ENCODE results near the gene SCCPDH.
"Not testable (repeated sequence)": the region's sequence is repeated elsewhere in the genome, so short reads cannot be mapped to it uniquely, and the experiment has no call there.

The SCCPDH gene

DNA sequence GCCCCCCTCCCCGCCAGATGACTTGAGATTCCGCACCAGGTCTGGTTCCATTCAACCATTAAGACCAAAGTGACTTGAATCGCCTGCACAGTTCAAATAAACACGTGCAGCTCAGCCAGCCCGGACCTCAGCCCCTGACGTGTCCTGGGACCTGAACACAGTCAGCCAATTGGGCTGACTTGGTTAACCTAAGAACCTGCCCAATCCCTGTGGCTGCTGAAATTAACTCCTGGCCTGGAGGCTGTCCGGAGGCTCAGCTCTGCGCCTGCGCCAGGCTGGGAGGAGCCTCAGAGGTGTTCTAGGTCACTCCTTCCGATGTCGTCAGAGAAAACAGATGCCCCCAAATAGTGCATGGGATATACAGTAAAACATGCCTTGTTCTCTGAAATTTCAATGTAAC, 73.4 kb downstream of the SCCPDH start:
- Histone ChIP-seq H3K9me3 (no peaks in the 10 kb centered on the region), H3K4me3 (no peak overlapping the region), H3K36me3 (replicated peaks) (no peaks in the 10 kb centered on the region), H3K4me1 (no peaks in the 10 kb centered on the region), H3K27me3 (ENCODE audit: low read depth) (no peaks in the 10 kb centered on the region)
- DNase-seq (ENCODE audit: low spot score in 2 of 2) = no peak
- in situ Hi-C loops (cut with MboI; ENCODE audit: low sequenced_read_pairs) = no loop called here

DNA sequence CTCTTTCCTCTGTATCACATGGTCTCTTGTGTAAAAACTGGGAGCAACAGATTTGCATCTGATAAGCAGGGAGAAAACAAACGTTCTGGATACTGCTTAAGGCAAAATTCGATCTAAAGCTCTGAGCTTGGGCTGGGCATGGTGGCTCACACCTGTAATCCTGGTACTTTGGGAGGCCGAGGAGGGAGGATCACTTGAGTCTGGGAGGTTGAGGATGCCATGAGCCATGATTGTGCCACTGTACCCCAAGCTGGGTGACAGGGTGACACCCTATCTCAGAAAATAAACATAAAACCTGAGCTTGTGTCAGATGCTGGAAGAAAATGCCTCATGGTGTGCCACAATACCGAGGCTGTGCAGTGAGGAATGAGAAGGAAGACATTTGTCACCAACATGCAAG, 73.9 kb downstream of the SCCPDH start:
- no peaks in the 10 kb centered on the region for H3K9me3 ChIP-seq
- no peaks in the 10 kb centered on the region for H3K36me3 ChIP-seq (replicated peaks)
- no peak for DNase-seq (ENCODE audit: low spot score in 2 of 2)
- H3K4me1 ChIP-seq = no peaks in the 10 kb centered on the region
- in situ Hi-C loops (cut with MboI; ENCODE audit: low sequenced_read_pairs) = no loop called here
- no peak overlapping the region for H3K4me3 ChIP-seq
- no peaks in the 10 kb centered on the region for H3K27me3 ChIP-seq (ENCODE audit: low read depth)

DNA sequence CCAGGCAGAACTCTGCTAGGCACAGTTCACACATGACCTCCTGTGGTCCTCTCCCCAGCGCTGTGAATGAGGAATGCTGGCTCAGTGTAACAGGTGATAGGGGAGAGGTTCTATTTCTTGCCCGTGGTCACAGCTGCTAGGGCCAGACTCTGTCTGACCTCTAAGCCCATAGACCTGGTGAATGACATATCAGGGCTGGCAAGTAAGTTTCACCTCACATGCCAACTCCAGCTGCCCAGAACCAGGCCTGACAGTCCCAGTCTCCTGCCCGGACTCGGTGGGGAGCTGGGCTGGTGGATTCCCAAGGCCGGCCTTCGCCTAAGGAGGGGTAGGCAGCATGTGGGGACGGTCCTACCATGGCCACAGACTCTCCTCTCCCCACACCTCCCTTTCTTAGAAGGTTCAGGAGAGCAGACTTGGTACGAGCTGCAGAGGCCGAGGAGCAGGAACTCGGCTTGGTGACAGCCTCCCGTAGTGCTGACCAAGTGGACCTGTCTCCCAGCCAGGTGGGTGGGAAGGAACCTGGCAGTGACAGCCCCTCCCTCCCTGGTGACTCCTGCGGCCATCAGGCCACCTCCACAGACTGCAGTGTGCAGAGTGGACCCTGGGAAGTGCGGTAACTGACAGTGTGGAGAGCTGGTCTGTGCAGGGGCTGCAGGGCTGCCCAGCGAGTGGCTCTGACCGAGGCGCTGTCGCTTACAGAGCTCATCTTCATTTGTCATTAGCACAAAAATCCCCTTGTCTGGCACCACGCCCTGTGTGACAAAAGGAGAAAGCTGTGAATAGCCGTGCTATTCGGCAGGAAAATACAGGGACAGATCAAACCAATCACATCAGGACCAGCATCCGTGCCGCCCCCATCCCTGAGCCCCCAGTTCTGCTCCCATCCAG, 74.6 kb downstream of the SCCPDH start:
- H3K4me3 ChIP-seq = no peak overlapping the region
- peaks cover 3% of the 10 kb centered on the region; the same call in 1 of the 2 replicates for H3K9me3 ChIP-seq
- no peaks in the 10 kb centered on the region for H3K36me3 ChIP-seq (replicated peaks)
- in situ Hi-C loops (cut with MboI; ENCODE audit: low sequenced_read_pairs) = no loop called here
- H3K27me3 ChIP-seq (ENCODE audit: low read depth) = no peaks in the 10 kb centered on the region
- H3K4me1 ChIP-seq = no peaks in the 10 kb centered on the region
- peak in 1 of 2 experiments; percentile 59 for DNase-seq (ENCODE audit: low spot score in 2 of 2)

DNA sequence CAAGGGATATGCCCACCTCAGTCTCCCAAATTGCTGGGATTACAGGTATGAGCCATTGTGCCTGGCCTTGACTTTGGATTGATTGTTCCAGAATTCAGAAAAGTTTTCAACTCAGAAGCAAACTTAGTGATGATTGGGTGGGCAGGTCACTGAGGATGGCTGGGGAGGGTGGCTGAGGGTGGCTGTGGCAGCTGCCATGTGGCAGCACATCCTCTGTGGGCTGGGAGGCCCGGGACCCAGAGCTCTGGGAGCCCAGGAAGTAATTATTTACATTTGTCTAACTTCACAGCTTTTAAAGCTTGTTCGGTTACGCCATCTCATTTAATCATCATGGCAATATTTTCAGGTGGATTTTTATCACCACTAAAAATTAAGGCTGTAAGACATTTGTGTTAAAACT, 76.1 kb downstream of the SCCPDH start:
- Histone ChIP-seq H3K36me3 (replicated peaks) (no peaks in the 10 kb centered on the region), H3K9me3 (peaks cover 3% of the 10 kb centered on the region; the same call in 1 of the 2 replicates), H3K27me3 (ENCODE audit: low read depth) (no peaks in the 10 kb centered on the region), H3K4me3 (no peak overlapping the region), H3K4me1 (no peaks in the 10 kb centered on the region)
- in situ Hi-C loops (cut with MboI; ENCODE audit: low sequenced_read_pairs) = no loop called here
- DNase-seq (ENCODE audit: low spot score in 2 of 2) = no peak

DNA sequence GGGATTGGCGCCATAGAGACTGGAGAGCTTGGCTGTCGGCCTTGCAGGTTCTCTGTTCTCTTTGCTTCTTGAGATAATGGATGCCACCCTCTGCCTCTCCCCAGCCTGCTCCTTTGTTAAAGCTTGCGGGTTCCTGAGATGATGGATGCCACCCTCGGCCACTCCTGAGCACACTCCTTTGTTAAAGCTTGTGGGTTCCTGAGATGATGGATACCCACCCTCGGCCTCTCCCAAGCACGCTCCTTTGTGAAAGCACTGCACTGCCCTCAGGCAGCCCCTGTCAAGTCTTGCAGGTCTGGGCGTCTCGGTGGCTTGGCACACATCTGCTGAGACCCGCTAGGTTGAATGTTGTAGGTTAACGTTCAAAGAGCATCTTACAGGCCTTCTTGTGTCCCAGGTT, 76.5 kb downstream of the SCCPDH start:
- no peaks in the 10 kb centered on the region for H3K27me3 ChIP-seq (ENCODE audit: low read depth)
- peaks cover 3% of the 10 kb centered on the region; the same call in 1 of the 2 replicates for H3K9me3 ChIP-seq
- H3K4me1 ChIP-seq = no peaks in the 10 kb centered on the region
- no peak overlapping the region for H3K4me3 ChIP-seq
- no peaks in the 10 kb centered on the region for H3K36me3 ChIP-seq (replicated peaks)
- in situ Hi-C loops (cut with MboI; ENCODE audit: low sequenced_read_pairs) = no loop called here
- no peak for DNase-seq (ENCODE audit: low spot score in 2 of 2)

DNA sequence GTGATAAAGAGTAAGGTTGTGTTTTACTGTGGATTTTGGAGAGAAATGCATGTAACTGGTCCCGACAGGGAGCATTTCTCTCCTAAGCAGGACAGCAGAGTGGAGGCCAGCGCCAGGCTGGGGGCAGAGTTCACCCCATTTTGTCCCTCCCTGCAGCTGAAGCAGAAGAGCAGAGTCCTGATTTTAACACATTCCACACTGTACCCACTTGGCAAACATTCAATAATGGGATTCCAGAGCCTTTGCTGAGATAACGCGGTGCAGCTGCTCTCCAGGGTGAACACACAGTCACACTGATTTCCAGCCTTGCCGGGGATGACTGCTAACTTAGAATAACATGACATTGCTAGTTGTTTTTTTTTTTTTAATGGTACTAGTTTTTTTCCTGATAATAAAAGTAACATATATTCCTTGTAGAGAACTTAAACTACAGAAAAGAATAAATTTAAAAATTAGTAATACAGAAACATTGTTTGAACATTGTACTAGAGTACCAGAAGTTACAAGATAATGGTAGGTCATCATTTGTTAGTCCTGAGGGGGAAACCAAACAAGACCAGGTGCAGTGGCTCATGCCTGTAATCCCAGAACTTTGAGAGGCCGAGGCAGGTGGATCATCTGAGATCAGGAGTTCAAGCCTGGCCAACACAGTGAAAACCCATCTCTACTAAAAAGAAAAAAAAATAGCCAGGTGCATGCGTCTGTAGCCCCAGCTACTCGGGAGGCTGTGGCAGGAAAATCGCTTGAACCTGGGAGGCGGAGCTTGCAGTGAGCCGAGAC, 77.2 kb downstream of the SCCPDH start:
- DNase-seq (ENCODE audit: low spot score in 2 of 2) = no peak
- in situ Hi-C loops (cut with MboI; ENCODE audit: low sequenced_read_pairs) = no loop called here
- Histone ChIP-seq H3K4me1 (no peaks in the 10 kb centered on the region), H3K4me3 (no peak overlapping the region), H3K27me3 (ENCODE audit: low read depth) (no peaks in the 10 kb centered on the region), H3K9me3 (peaks cover 3% of the 10 kb centered on the region; the same call in 1 of the 2 replicates), H3K36me3 (replicated peaks) (no peaks in the 10 kb centered on the region)

DNA sequence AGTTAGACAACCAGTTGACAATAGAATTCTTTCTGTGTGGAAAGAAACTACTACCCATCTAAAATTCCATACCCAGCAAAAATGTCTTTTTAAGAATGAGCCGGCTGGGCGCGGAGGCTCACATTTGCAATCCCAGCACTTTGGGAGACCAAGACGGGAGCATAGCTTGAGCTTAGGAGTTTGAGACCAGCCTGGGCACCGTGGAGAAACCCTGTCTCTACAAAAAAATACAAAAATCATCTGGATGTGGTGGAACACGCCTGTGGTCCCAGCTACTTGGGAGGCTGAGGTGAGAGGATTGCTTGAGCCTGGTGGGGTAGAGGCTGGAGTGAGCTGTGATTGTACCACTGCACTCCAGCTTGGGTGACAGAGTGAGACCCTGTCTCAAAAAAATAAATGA, 79.2 kb downstream of the SCCPDH start:
- in situ Hi-C loops (cut with MboI; ENCODE audit: low sequenced_read_pairs) = no loop called here
- Histone ChIP-seq H3K4me1 (no peaks in the 10 kb centered on the region), H3K4me3 (no peak overlapping the region), H3K36me3 (replicated peaks) (no peaks in the 10 kb centered on the region), H3K9me3 (peaks cover 3% of the 10 kb centered on the region; the same call in 1 of the 2 replicates), H3K27me3 (ENCODE audit: low read depth) (no peaks in the 10 kb centered on the region)
- no peak for DNase-seq (ENCODE audit: low spot score in 2 of 2)

DNA sequence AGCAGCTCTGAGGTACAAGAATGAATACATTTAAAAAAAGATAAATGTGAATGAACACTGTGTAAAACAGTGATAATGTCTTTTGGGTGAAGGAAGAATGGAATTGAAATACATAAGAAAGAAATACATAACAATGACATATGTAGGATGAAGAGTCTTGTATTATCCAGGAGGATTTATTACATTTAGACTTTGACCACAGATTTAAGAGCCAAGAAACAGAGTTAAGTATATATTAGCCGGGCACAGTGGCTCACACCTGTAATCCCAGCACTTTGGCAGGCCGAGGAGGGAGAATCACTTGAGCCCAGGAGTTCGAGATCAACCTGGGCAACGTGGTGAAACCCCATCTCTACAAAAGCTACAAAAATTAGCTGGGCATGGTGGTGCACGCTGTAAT, 79.7 kb downstream of the SCCPDH start:
- in situ Hi-C loops (cut with MboI; ENCODE audit: low sequenced_read_pairs) = no loop called here
- no peaks in the 10 kb centered on the region for H3K27me3 ChIP-seq (ENCODE audit: low read depth)
- H3K9me3 ChIP-seq = peaks cover 3% of the 10 kb centered on the region; the same call in 1 of the 2 replicates
- H3K36me3 ChIP-seq (replicated peaks) = no peaks in the 10 kb centered on the region
- H3K4me3 ChIP-seq = no peak overlapping the region
- no peaks in the 10 kb centered on the region for H3K4me1 ChIP-seq
- no peak for DNase-seq (ENCODE audit: low spot score in 2 of 2)

DNA sequence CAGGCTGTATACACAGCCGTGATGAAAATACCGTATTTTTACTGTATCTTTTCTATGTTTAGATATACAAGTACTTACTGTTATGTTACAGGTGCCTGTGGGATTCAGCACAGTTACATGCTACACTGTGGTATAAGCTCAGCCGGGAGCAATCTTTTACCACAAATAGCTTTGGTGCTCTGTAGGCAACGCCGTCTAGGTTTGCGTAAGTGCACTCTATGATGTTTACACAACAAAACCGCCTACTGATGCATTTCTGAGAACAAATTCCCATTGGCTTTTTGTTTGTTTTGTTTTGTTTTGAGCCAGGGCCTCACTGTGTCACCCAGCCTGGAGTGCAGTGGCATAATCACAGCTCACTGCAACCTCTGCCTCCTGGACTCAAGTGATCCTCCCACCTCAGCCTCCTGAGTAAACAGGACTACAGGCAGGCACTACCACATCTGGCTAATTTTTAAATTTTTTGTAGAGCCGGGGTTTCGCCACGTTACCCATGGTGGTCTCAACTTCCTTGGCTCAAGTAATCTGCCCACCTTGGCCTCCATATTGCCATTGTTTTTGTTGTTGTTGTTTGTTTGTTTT, 81.0 kb downstream of the SCCPDH start:
- in situ Hi-C loops (cut with MboI; ENCODE audit: low sequenced_read_pairs) = no loop called here
- no peak overlapping the region for H3K4me3 ChIP-seq
- no peaks in the 10 kb centered on the region for H3K36me3 ChIP-seq (replicated peaks)
- no peaks in the 10 kb centered on the region for H3K4me1 ChIP-seq
- no peaks in the 10 kb centered on the region for H3K27me3 ChIP-seq (ENCODE audit: low read depth)
- peaks cover 3% of the 10 kb centered on the region; the same call in 1 of the 2 replicates for H3K9me3 ChIP-seq
- no peak for DNase-seq (ENCODE audit: low spot score in 2 of 2)

DNA sequence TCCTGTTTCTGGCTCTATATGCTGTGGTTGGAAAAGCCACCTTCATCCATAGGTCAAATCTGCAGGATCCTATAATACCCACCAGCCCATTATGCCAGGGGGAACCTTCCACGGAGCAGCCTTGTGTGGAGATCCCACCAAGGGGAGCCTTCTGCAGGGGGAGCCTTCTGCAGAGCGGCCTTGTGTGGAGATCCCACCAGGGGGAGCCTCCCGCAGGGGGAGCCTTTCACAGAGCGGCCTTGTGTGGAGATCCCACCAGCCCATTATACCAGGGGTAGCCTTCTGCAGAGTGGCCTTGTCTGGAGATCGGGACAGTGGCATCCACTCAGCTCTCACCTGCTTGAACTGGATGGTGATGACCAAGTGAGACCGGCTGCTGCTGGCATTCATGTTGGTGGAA, 85.3 kb downstream of the SCCPDH start:
- Histone ChIP-seq H3K27me3 (ENCODE audit: low read depth) (no peaks in the 10 kb centered on the region), H3K4me3 (no peak overlapping the region)
- in situ Hi-C loops (cut with MboI; ENCODE audit: low sequenced_read_pairs) = no loop called here

DNA sequence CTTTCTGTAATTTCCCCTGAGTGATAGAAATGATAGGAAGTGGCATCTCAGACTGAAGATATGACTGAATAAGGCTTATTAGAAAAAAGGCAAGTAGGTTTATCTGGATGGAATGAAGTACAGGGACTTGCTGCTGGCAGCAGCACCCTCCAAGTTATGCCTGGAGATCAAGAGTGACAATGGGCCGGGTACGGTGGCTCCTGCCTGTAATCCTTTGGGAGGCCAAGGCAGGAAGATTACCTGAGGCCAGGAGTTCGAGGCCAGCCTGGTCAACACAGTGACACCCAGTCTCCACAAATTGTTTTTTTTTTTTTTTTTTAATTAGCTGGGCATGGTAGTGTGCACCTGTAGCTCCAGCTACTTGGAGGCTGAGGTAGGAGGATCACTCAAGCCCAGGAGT, 87.8 kb downstream of the SCCPDH start:
- Histone ChIP-seq H3K4me3 (no peak overlapping the region), H3K9me3 (no peaks in the 10 kb centered on the region), H3K27me3 (ENCODE audit: low read depth) (no peaks in the 10 kb centered on the region), H3K4me1 (no peaks in the 10 kb centered on the region), H3K36me3 (replicated peaks) (no peaks in the 10 kb centered on the region)
- in situ Hi-C loops (cut with MboI; ENCODE audit: low sequenced_read_pairs) = no loop called here
- no peak for DNase-seq (ENCODE audit: low spot score in 2 of 2)

More for the DNA sequence above, 85.3 kb downstream of the SCCPDH start:
- no peak for DNase-seq (ENCODE audit: low spot score in 2 of 2)
- no peaks in the 10 kb centered on the region for H3K36me3 ChIP-seq (replicated peaks)
- H3K9me3 ChIP-seq = no peaks in the 10 kb centered on the region
- no peaks in the 10 kb centered on the region for H3K4me1 ChIP-seq

DNA sequence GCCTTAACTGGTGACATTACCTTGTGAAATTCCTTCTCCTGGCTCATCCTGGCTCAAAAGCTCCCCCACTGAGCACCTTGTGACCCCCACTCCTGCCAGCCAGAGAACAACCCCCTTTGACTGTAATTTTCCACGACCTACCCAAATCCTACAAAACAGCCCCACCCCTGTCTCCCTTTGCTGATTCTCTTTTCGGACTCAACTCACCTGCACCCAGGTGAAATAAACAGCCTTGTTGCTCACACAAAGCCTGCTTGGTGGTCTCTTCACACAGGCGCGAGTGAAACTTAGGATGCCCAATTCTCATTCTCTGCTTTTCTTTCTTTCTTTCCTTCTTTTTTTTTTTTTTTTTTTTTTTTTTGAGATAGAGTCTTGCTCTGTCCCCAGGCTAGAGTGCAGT, 89.1 kb downstream of the SCCPDH start:
- H3K36me3 ChIP-seq (replicated peaks); H3K9me3 ChIP-seq; DNase-seq (ENCODE audit: low spot score in 2 of 2); H3K4me3 ChIP-seq; H3K4me1 ChIP-seq; H3K27me3 ChIP-seq (ENCODE audit: low read depth); in situ Hi-C loops (cut with MboI; ENCODE audit: low sequenced_read_pairs): not testable (repeated sequence)

DNA sequence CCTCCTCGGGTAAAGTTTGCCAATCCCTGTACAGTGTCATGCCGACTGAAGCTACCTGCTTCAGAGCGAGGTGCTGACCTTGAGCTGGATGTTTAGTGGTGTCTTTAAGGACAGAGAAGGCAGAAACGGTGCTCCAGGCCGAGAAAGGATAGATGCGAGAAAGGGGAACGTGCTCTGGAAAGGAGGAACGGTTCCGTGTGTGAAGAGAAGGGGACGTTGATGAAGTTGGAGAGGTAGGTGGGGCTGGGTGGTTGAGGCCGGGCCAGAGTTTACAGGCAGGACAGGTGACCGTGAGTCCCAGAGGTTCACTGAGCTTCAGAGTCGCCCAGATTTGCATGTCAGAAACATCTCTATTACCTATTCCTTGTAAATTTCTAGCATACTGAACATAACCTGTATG, 90.7 kb downstream of the SCCPDH start:
- no peaks in the 10 kb centered on the region for H3K4me1 ChIP-seq
- no peak overlapping the region for H3K4me3 ChIP-seq
- no peaks in the 10 kb centered on the region for H3K36me3 ChIP-seq (replicated peaks)
- no peak for DNase-seq (ENCODE audit: low spot score in 2 of 2)
- H3K9me3 ChIP-seq = no peaks in the 10 kb centered on the region
- peaks cover under 1% of the 10 kb centered on the region; the same call in 1 of the 2 replicates for H3K27me3 ChIP-seq (ENCODE audit: low read depth)
- in situ Hi-C loops (cut with MboI; ENCODE audit: low sequenced_read_pairs) = no loop called here

Data from HAP-1 (cell line).